Endodermal cell (in vitro differentiated cells): Measurements from ENCODE around the gene CALD1. TPM values are rescaled to one million over a fixed set of nuclear protein-coding genes. Genes with fewer than 3 reads are reported as not detected.

Source experiments
- DNase-seq: peaks from one replicate; pipeline ENCODE4 v3.0.0-alpha.2; 2017
- H3K27ac ChIP-seq: 2 replicates; pipeline ENCODE4 v1.5.1; 2013; ENCODE audit warnings: mild to moderate bottlenecking, low read depth, low read length, moderate library complexity
- H3K27me3 ChIP-seq: 2 replicates; pipeline ENCODE4 v1.6.1; 2013; ENCODE audit warnings: mild to moderate bottlenecking, low read length, moderate library complexity; ENCODE audit not compliant: insufficient read depth, control insufficient read depth, poor library complexity, severe bottlenecking
- H3K36me3 ChIP-seq: 2 replicates; pipeline ENCODE4 v1.7.0; 2013; ENCODE audit warnings: mild to moderate bottlenecking, low read length, moderate library complexity; ENCODE audit not compliant: control insufficient read depth, insufficient read depth
- H3K4me1 ChIP-seq: one replicate; pipeline ENCODE4 v1.7.0; 2013; ENCODE audit warnings: low read length; ENCODE audit not compliant: control insufficient read depth, insufficient read depth
- H3K4me3 ChIP-seq: 2 replicates; pipeline ENCODE4 v1.5.1; 2013; ENCODE audit warnings: mild to moderate bottlenecking, low read length, moderate library complexity
- H3K9ac ChIP-seq: 2 replicates; pipeline ENCODE4 v1.6.1; 2013; ENCODE audit warnings: mild to moderate bottlenecking, low read length, moderate library complexity; ENCODE audit not compliant: poor library complexity, severe bottlenecking; ENCODE audit errors: extremely low read depth
- H3K9me3 ChIP-seq: 2 replicates; pipeline ENCODE4 v1.6.1; 2013; ENCODE audit warnings: mild to moderate bottlenecking, low read length, moderate library complexity; ENCODE audit not compliant: control insufficient read depth
- H3K27ac Mint-ChIP-seq: 2 replicates; pipeline ENCODE4 v1.8.0; 2020; ENCODE audit warnings: mixed read lengths
- H3K27me3 Mint-ChIP-seq: 2 replicates; pipeline ENCODE4 v1.8.0; 2021; ENCODE audit warnings: mild to moderate bottlenecking, mixed read lengths; ENCODE audit not compliant: insufficient read depth
- H3K36me3 Mint-ChIP-seq: 2 replicates; pipeline ENCODE4 v1.8.0; 2020; ENCODE audit warnings: low read depth, mixed read lengths
- H3K4me1 Mint-ChIP-seq: 2 replicates; pipeline ENCODE4 v1.8.0; 2020; ENCODE audit warnings: mixed read lengths
- H3K4me3 Mint-ChIP-seq: 2 replicates; pipeline ENCODE4 v1.8.0; 2020; ENCODE audit warnings: mild to moderate bottlenecking, moderate library complexity, mixed read lengths
- H3K9me3 Mint-ChIP-seq: 2 replicates; pipeline ENCODE4 v1.8.0; 2020; ENCODE audit warnings: mild to moderate bottlenecking, mixed read lengths
- CTCF ChIP-seq: fragments of 200-600 bp; sonication (generic); conservative IDR thresholded peaks from 2 replicates; pipeline ENCODE4 v1.5.0; 2021; ENCODE audit warnings: antibody characterized with exemption, mild to moderate bottlenecking
- WGBS, 2 experiments: methylation state at CpG; one replicate each; pipeline versions ENCODE4 v1.1.5 to v1.1.7; 2013; ENCODE audit warnings: missing lambda C conversion rate in 2 of 2, mixed read lengths in 1 of 2; ENCODE audit not compliant: insufficient coverage in 1 of 2, insufficient read length in 1 of 2; 5-methylcytosine and 5-hydroxymethylcytosine counted together
- total RNA-seq, 2 donors: library from RNA; stranded (reverse); fragmentation: NEBNext Ultra II Directional in 1 of 2; extraction: Animal tissue kit (Norgen Biotek cat#: 25700) in 1 of 2; gene quantifications; 2 replicates in 1 of 2; 3 replicates in 1 of 2; pipeline ENCODE4 v1.2.1, GENCODE V29; 2021

The CALD1 gene
- total RNA-seq, 2 donors from 2014 or later = 111 to 132 TPM

- Histone ChIP-seq H3K9me3 (no peaks in the 10 kb centered on the region), H3K27me3 (no peaks in the 10 kb centered on the region), H3K9ac (no peak overlapping the region), H3K36me3 (no peaks in the 10 kb centered on the region), H3K4me3 (no peak overlapping the region), H3K27ac (no peak overlapping the region), H3K4me1 (no peaks in the 10 kb centered on the region)
- no peak for DNase-seq
- H3K27me3 Mint-ChIP-seq = no peaks in the 10 kb centered on the region
- H3K9me3 Mint-ChIP-seq = no peaks in the 10 kb centered on the region
- H3K4me1 Mint-ChIP-seq = no peaks in the 10 kb centered on the region
- no peak overlapping the region for H3K27ac Mint-ChIP-seq
- no peak for TF ChIP-seq CTCF
- 83 to 96% methylated on average over 1 to 4 of the region's 4 CpGs for WGBS, 2 experiments
- H3K36me3 Mint-ChIP-seq = no peaks in the 10 kb centered on the region
- no peak overlapping the region for H3K4me3 Mint-ChIP-seq
These were observed 48.0 kb downstream of the CALD1 start for GRCh38 chr7:134827436-134827835.

GRCh38 chr7:134827889-134828288, 48.5 kb downstream of the CALD1 start:
- 78 to 100% methylated on average over 2 to 3 of the region's 3 CpGs for WGBS, 2 experiments
- no peaks in the 10 kb centered on the region for H3K36me3 ChIP-seq
- H3K27me3 ChIP-seq = no peaks in the 10 kb centered on the region
- no peaks in the 10 kb centered on the region for H3K4me1 Mint-ChIP-seq
- H3K27me3 Mint-ChIP-seq = no peaks in the 10 kb centered on the region
- no peak overlapping the region for H3K27ac Mint-ChIP-seq
- H3K4me3 ChIP-seq = no peak overlapping the region
- no peaks in the 10 kb centered on the region for H3K4me1 ChIP-seq
- no peak overlapping the region for H3K4me3 Mint-ChIP-seq
- no peak for TF ChIP-seq CTCF
- no peaks in the 10 kb centered on the region for H3K9me3 Mint-ChIP-seq
- no peak overlapping the region for H3K27ac ChIP-seq
- H3K9ac ChIP-seq = no peak overlapping the region
- H3K36me3 Mint-ChIP-seq = no peaks in the 10 kb centered on the region
- DNase-seq = no peak
- H3K9me3 ChIP-seq = no peaks in the 10 kb centered on the region

GRCh38 chr7:134828361-134828760, 48.9 kb downstream of the CALD1 start:
- Mint-ChIP-seq H3K4me3 (no peak overlapping the region), H3K27ac (no peak overlapping the region), H3K36me3 (no peaks in the 10 kb centered on the region), H3K27me3 (no peaks in the 10 kb centered on the region), H3K4me1 (no peaks in the 10 kb centered on the region), H3K9me3 (no peaks in the 10 kb centered on the region)
- 96% methylated on average over 2 of the region's 2 CpGs; no CpG with 5 or more reads in 1 of the 2 experiments for WGBS, 2 experiments
- no peak for TF ChIP-seq CTCF
- Histone ChIP-seq H3K4me3 (no peak overlapping the region), H3K27me3 (no peaks in the 10 kb centered on the region), H3K36me3 (no peaks in the 10 kb centered on the region), H3K4me1 (no peaks in the 10 kb centered on the region), H3K9ac (no peak overlapping the region), H3K27ac (no peak overlapping the region), H3K9me3 (no peaks in the 10 kb centered on the region)
- DNase-seq = no peak
